Measurements from ENCODE around the gene HTRA1.

DNA sequence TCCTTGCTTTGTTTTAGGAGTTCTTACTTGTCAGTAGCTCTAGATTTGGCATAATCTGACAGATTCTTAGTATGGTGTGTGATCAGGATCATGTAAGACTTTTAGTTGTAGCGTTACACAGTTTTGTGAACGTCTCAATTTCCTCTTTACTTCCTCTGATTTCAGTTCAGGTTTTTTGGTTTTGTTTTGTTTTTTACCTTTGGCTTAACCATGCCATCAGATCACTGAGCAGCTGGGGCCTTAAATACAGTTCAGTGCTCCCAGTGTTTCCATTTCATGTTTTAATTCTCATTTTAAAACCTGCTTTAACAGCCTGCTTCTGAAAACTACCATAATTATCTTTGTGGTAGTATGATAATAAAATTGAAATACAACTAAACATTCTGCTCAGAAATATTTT is 34.1 kb upstream of the HTRA1 start:
- TF ChIP-seq, protein P1, sequence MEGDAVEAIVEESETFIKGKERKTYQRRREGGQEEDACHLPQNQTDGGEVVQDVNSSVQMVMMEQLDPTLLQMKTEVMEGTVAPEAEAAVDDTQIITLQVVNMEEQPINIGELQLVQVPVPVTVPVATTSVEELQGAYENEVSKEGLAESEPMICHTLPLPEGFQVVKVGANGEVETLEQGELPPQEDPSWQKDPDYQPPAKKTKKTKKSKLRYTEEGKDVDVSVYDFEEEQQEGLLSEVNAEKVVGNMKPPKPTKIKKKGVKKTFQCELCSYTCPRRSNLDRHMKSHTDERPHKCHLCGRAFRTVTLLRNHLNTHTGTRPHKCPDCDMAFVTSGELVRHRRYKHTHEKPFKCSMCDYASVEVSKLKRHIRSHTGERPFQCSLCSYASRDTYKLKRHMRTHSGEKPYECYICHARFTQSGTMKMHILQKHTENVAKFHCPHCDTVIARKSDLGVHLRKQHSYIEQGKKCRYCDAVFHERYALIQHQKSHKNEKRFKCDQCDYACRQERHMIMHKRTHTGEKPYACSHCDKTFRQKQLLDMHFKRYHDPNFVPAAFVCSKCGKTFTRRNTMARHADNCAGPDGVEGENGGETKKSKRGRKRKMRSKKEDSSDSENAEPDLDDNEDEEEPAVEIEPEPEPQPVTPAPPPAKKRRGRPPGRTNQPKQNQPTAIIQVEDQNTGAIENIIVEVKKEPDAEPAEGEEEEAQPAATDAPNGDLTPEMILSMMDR (conservative IDR thresholded peaks at IDR 0.05): no peak
- TF ChIP-seq ZFX (IDR thresholded peaks at IDR 0.05): no peak

All from C4-2B (cell line).